ENCODE results near the gene CTNNBIP1. TPM values are rescaled to one million over a fixed set of nuclear protein-coding genes. Genes with fewer than 3 reads are reported as not detected.
A peak's percentile ranks its signal among the peaks of the same experiment; 100 is the strongest.

Gene CTNNBIP1
- total and polyA plus RNA-seq, 9 of the 15 experiments (the other 6 are each of a cell fraction or from before 2014, with no cell fraction given), result 0.65 to 29.2 (median 14.7) TPM

DNA sequence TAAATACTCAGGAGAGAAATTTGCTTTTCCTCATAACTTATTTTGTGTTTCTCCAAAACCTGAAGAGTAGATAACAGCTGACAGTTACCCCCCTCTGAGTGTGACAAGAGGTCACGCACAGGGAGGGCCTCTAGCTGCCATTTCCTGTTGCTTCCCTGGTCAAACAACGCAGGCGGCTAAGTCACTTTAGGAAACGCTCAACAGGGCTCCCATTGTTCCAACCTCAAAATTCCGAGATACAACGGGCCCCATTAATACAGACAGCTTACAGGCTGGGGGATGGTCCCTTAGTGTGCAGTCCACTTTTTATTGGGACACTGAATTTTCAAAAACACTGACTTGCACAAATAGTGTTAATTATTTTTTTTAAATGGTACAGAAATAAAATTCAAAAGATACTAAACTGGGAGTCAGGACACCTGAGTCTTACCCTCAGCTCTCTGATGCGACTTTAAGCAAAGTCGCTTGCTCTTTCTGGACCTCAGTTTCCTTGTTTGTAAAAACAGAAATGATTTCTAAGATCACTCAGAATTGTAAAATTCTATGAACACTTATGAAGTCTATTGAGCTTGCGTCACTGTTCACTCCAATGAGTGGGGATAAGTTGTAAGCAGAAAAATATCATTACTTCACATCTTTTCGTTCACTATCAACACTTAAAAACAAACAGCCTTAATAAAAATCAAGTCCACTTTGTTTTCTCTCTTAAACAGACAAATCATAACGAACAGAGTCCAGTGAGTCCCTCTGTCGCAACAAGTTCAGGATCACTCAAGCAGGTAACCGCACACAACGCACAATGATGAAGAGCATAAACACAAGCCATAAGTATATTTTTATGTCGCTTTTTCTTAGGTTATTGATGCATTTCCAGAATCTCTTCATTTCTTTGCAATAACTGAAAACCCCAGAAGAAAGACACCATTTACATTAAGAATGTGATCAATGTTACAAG is 19.6 kb upstream of the CTNNBIP1 start (continued):
- TF ChIP-seq, protein P1, sequence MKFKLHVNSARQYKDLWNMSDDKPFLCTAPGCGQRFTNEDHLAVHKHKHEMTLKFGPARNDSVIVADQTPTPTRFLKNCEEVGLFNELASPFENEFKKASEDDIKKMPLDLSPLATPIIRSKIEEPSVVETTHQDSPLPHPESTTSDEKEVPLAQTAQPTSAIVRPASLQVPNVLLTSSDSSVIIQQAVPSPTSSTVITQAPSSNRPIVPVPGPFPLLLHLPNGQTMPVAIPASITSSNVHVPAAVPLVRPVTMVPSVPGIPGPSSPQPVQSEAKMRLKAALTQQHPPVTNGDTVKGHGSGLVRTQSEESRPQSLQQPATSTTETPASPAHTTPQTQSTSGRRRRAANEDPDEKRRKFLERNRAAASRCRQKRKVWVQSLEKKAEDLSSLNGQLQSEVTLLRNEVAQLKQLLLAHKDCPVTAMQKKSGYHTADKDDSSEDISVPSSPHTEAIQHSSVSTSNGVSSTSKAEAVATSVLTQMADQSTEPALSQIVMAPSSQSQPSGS (CRISPR knock-in tag; IDR thresholded peaks at IDR 0.05), result no peak
- no peak for TF ChIP-seq NFIX (CRISPR knock-in tag; IDR thresholded peaks at IDR 0.05; ENCODE audit: low read depth)
- TF ChIP-seq PHF21A (IDR thresholded peaks at IDR 0.05; ENCODE audit: borderline replicate concordance, low read depth), result no peak
- TF ChIP-seq GMEB1 (CRISPR knock-in tag; IDR thresholded peaks at IDR 0.05), result peak; percentile 40; the same call in 1 of the 2 replicates
- TF ChIP-seq, protein P2, sequence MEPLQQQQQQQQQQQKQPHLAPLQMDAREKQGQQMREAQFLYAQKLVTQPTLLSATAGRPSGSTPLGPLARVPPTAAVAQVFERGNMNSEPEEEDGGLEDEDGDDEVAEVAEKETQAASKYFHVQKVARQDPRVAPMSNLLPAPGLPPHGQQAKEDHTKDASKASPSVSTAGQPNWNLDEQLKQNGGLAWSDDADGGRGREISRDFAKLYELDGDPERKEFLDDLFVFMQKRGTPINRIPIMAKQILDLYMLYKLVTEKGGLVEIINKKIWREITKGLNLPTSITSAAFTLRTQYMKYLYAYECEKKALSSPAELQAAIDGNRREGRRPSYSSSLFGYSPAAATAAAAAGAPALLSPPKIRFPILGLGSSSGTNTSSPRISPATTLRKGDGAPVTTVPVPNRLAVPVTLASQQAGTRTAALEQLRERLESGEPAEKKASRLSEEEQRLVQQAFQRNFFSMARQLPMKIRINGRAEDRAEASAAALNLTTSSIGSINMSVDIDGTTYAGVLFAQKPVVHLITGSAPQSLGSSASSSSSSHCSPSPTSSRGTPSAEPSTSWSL (CRISPR knock-in tag; IDR thresholded peaks at IDR 0.05; ENCODE audit: borderline replicate concordance), result no peak
- peak; percentile 46; the same call in 1 of the 2 replicates for TF ChIP-seq PHF8 (IDR thresholded peaks at IDR 0.05; ENCODE audit: borderline replicate concordance, low read length)
- no peak for TF ChIP-seq FOS (IDR thresholded peaks at IDR 0.05; ENCODE audit: extremely low read depth, insufficient read length)
- TF ChIP-seq, protein P3, sequence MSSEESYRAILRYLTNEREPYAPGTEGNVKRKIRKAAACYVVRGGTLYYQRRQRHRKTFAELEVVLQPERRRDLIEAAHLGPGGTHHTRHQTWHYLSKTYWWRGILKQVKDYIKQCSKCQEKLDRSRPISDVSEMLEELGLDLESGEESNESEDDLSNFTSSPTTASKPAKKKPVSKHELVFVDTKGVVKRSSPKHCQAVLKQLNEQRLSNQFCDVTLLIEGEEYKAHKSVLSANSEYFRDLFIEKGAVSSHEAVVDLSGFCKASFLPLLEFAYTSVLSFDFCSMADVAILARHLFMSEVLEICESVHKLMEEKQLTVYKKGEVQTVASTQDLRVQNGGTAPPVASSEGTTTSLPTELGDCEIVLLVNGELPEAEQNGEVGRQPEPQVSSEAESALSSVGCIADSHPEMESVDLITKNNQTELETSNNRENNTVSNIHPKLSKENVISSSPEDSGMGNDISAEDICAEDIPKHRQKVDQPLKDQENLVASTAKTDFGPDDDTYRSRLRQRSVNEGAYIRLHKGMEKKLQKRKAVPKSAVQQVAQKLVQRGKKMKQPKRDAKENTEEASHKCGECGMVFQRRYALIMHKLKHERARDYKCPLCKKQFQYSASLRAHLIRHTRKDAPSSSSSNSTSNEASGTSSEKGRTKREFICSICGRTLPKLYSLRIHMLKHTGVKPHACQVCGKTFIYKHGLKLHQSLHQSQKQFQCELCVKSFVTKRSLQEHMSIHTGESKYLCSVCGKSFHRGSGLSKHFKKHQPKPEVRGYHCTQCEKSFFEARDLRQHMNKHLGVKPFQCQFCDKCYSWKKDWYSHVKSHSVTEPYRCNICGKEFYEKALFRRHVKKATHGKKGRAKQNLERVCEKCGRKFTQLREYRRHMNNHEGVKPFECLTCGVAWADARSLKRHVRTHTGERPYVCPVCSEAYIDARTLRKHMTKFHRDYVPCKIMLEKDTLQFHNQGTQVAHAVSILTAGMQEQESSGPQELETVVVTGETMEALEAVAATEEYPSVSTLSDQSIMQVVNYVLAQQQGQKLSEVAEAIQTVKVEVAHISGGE (CRISPR knock-in tag; IDR thresholded peaks at IDR 0.05), result peak in 1 of 3 experiments; percentile 79; a peak in 2 of 6 replicates
- peak; percentile 81 for TF ChIP-seq NFRKB (IDR thresholded peaks at IDR 0.05; ENCODE audit: low read depth)
- no peak for TF ChIP-seq ZC3H4 (CRISPR knock-in tag; IDR thresholded peaks at IDR 0.05; ENCODE audit: borderline replicate concordance)
- no peak for TF ChIP-seq ZNF23 (CRISPR knock-in tag; IDR thresholded peaks at IDR 0.05)
- 0 out of 2 replicates have a peak, but pooled peaks have one; percentile 32 for TF ChIP-seq DIDO1 (tag; IDR thresholded peaks at IDR 0.05; ENCODE audit: low read depth)
- no peak for TF ChIP-seq HMGXB4 (CRISPR knock-in tag; IDR thresholded peaks at IDR 0.05)
